HepG2 (cell line): ENCODE measurements around the gene SLC25A28. TPM values are rescaled to one million over a fixed set of nuclear protein-coding genes. Genes with fewer than 3 reads are reported as not detected.
A peak's percentile ranks its signal among the peaks of the same experiment; 100 is the strongest.

Experiments used
- ATAC-seq: fragments of 200-7000 bp; cut with Tn5 transposase; 3 replicates; pipeline ENCODE4 v1.9.1; 2020; ENCODE audit warnings: mild to moderate bottlenecking, moderate library complexity
- BruUV-seq: library from RNA; stranded (reverse); fragments of 400-500 nt; replicated peaks from 2 replicates; lab custom pipeline; 2021; lab: Mats Ljungman, UMichigan
- CTCF ChIA-PET: fragments of 300-600 bp; formaldehyde crosslinking; extraction: SDS; loops from one replicate; lab custom pipeline; 2021; ENCODE audit warnings: low total read pairs, inconsistent platforms, low intra/inter-chr PET ratio; lab: Yijun Ruan, JAX
- POLR2A ChIA-PET: fragments of 350-600 bp; sonication (Branson Sonifier 250); formaldehyde crosslinking; loops from one replicate; lab custom pipeline; 2020; ENCODE audit warnings: antibody characterized with exemption, inconsistent platforms; lab: Yijun Ruan, JAX
- DNase-seq: peaks from one replicate; pipeline ENCODE4 v3.0.0-alpha.2; 2015; ENCODE audit warnings: low spot score
- FAIRE-seq: peaks from 3 replicates; lab custom pipeline; 2011; peaks lifted over from hg19 to GRCh38; lab: Jason Lieb, UNC
- H2AFZ ChIP-seq: one replicate; pipeline ENCODE4 v1.6.1; 2011; ENCODE audit warnings: low read length, inconsistent platforms
- H3K27ac ChIP-seq: fragments of 300-600 bp; 3 replicates; pipeline ENCODE4 v1.8.0; 2011; ENCODE audit warnings: mixed run types, mild to moderate bottlenecking, mixed read lengths, low read length, inconsistent platforms; ENCODE audit not compliant: insufficient read depth; ENCODE audit errors: extremely low read length
- H3K27me3 ChIP-seq, 2 experiments: fragments of 200-600 bp in 1 of 2; 2 replicates in 1 of 2; 3 replicates in 1 of 2; pipeline versions ENCODE4 v1.6.0 to v1.8.0; 2011; ENCODE audit warnings: low read length in 2 of 2, mild to moderate bottlenecking in 2 of 2, moderate library complexity in 2 of 2, inconsistent platforms in 1 of 2; ENCODE audit not compliant: insufficient read depth in 2 of 2, control insufficient read depth in 1 of 2
- H3K36me3 ChIP-seq, 2 experiments: fragments of 200-600 bp in 1 of 2; replicated peaks in 1 of 2; 2 replicates in 1 of 2; 3 replicates in 1 of 2; pipeline versions ENCODE4 v1.5.1 to v1.8.0; 2011; ENCODE audit warnings: low read length in 2 of 2, inconsistent platforms in 1 of 2; ENCODE audit not compliant: insufficient read depth in 2 of 2, control insufficient read depth in 1 of 2
- H3K4me1 ChIP-seq: 2 replicates; pipeline ENCODE4 v1.5.1; 2012; ENCODE audit warnings: low read length, inconsistent platforms; ENCODE audit not compliant: insufficient read depth
- H3K4me2 ChIP-seq: 2 replicates; pipeline ENCODE4 v1.6.0; 2011; ENCODE audit warnings: low read depth, low read length, inconsistent platforms
- H3K4me3 ChIP-seq, 3 experiments: fragments of 200-600 bp in 1 of 3; sonication (generic), shearing (Covaris generic) in 1 of 3; replicated peaks in 1 of 3; 2 replicates each; pipeline ENCODE4 v1.5.1; 2011 to 2016; ENCODE audit warnings: low read length in 3 of 3, inconsistent platforms in 2 of 3, low read depth in 2 of 3, mild to moderate bottlenecking in 2 of 3, control low read depth in 1 of 3, mixed read lengths in 1 of 3; ENCODE audit not compliant: insufficient read depth in 1 of 3
- H3K79me2 ChIP-seq: one replicate; pipeline ENCODE4 v1.6.1; 2011; ENCODE audit warnings: low read length, inconsistent platforms; ENCODE audit not compliant: insufficient read depth
- H3K9ac ChIP-seq: 2 replicates; pipeline ENCODE4 v1.6.0; 2011; ENCODE audit warnings: mild to moderate bottlenecking, low read depth, low read length, inconsistent platforms; ENCODE audit not compliant: insufficient read depth
- H3K9me3 ChIP-seq: 2 replicates; pipeline ENCODE4 v1.5.1; 2012; ENCODE audit warnings: mild to moderate bottlenecking, low read length
- H4K20me1 ChIP-seq: 2 replicates; pipeline ENCODE4 v1.6.0; 2011; ENCODE audit warnings: inconsistent platforms, mild to moderate bottlenecking, low read length, moderate library complexity; ENCODE audit not compliant: insufficient read depth
- ASH2L ChIP-seq: fragments of 300-600, 200-600 bp; sonication (generic); IDR thresholded peaks from 2 replicates; pipeline ENCODE4 v1.7.0; 2017; ENCODE audit warnings: low read depth, mild to moderate bottlenecking, moderate library complexity, mixed read lengths, low read length; ENCODE audit not compliant: insufficient read length
- EEA1 ChIP-seq: sonication (generic); formaldehyde crosslinking; IDR thresholded peaks from 2 replicates; pipeline ENCODE4 v1.5.1; 2020; ENCODE audit warnings: mild to moderate bottlenecking, missing genetic modification reagents, borderline replicate concordance
- FOXK2 ChIP-seq: fragments of 450-650 bp; IDR thresholded peaks from 2 replicates; pipeline ENCODE4 v1.6.1; 2016
- IKZF5 ChIP-seq: IDR thresholded peaks from 2 replicates; pipeline ENCODE4 v1.6.1; 2018; ENCODE audit warnings: missing genetic modification reagents, mild to moderate bottlenecking, missing compliant biosample characterization
- MED8 ChIP-seq: sonication (generic); formaldehyde crosslinking; IDR thresholded peaks from 2 replicates; pipeline ENCODE4 v1.8.1; 2023; ENCODE audit warnings: mild to moderate bottlenecking, missing genetic modification reagents; ENCODE audit not compliant: insufficient replicate concordance
- NBN ChIP-seq: fragments of 450-650 bp; conservative IDR thresholded peaks from 2 replicates; pipeline ENCODE4 v1.6.1; 2017
- NFIB ChIP-seq: sonication (generic); formaldehyde crosslinking; IDR thresholded peaks from 2 replicates; pipeline ENCODE4 v1.9.0; 2021; ENCODE audit warnings: missing genetic modification reagents, mild to moderate bottlenecking, borderline replicate concordance
- PBX2 ChIP-seq: IDR thresholded peaks from 2 replicates; pipeline ENCODE4 v1.6.1; 2016; ENCODE audit warnings: control low read depth
- SRY ChIP-seq: sonication (generic); formaldehyde crosslinking; IDR thresholded peaks from 2 replicates; pipeline ENCODE4 v1.8.0; 2022; ENCODE audit warnings: mild to moderate bottlenecking, missing genetic modification reagents
- TEAD3 ChIP-seq: optimal IDR thresholded peaks from 2 replicates; pipeline ENCODE3; 2016; ENCODE audit warnings: borderline replicate concordance
- ZNF121 ChIP-seq: sonication (generic); formaldehyde crosslinking; IDR thresholded peaks from 2 replicates; pipeline ENCODE4 v1.5.0; 2020; ENCODE audit warnings: mild to moderate bottlenecking, missing genetic modification reagents
- ZNF558 ChIP-seq: sonication (generic); formaldehyde crosslinking; IDR thresholded peaks from 2 replicates; pipeline ENCODE4 v1.9.0; 2022; ENCODE audit warnings: mild to moderate bottlenecking, missing genetic modification reagents, borderline replicate concordance
- WGBS: methylation state at CpG from one replicate; pipeline ENCODE4 v1.1.6; 2017; ENCODE audit warnings: low lambda C conversion rate; 5-methylcytosine and 5-hydroxymethylcytosine counted together
- in situ Hi-C: cut with HindIII; loops from 2 replicates; pipeline ENCODE4 v1.10.0; 2017; ENCODE audit warnings: low pct_unique_long_range_greater_than_20kb; ENCODE audit not compliant: extremely low pct_ligation_motif_present
- intact Hi-C: fragments of 100-400 bp; cut with micrococcal nuclease; formaldehyde crosslinking; loops from one replicate; pipeline ENCODE4 v1.10.0; 2022; ENCODE audit not compliant: unreplicated experiment
- polyA plus RNA-seq, 8 experiments: library from polyadenylated mRNA; depleted of rRNA in 3 of 8; stranded (reverse) in 7 of 8; unstranded in 1 of 8; fragments of >200 nt; fragmentation: Illumina TruSeq in 4 of 8; extraction: Trizol in 4 of 8; gene quantifications; 2 replicates each; pipeline versions ENCODE4 v1.2.1 to v1.2.3, GENCODE V29; 2011 to 2016; ENCODE audit warnings: low read depth in 4 of 8, missing spikeins in 1 of 8, mixed read lengths in 1 of 8; ENCODE audit not compliant: insufficient read depth in 1 of 8
- total RNA-seq, 5 experiments: library from RNA; depleted of rRNA; stranded (reverse); fragments of >200 nt; fragmentation: Illumina TruSeq; extraction: Trizol; gene quantifications; 2 replicates each; pipeline ENCODE4 v1.2.3, GENCODE V29; 2016; ENCODE audit warnings: low read depth in 1 of 5

The SLC25A28 gene
- total and polyA plus RNA-seq, 2 of the 13 experiments (the other 11 are each of a cell fraction or from before 2014, with no cell fraction given) = 15.2 to 41.0 TPM

- peak overlapping the region; percentile 76 for H3K27ac ChIP-seq
- in situ Hi-C loops (no loop called here), intact Hi-C loops (no loop called here)
- peaks cover 29% of the 10 kb centered on the region for H3K79me2 ChIP-seq
- H4K20me1 ChIP-seq = no peaks in the 10 kb centered on the region
- POLR2A ChIA-PET = interaction anchor here (3.5 kb wide), 1 partner anchor 40 kb away, joined by 63 read pairs; the partner anchor contains the start of gene SLC25A28
- FAIRE-seq (no peak), ATAC-seq (no peak), DNase-seq (no peak)
- peaks cover 49% of the 10 kb centered on the region for H3K4me1 ChIP-seq
- peaks cover 2 to 8% of the 10 kb centered on the region in 2 experiments; a peak in 2 of 5 replicates for H3K36me3 ChIP-seq
- CTCF ChIA-PET = no interaction called here
- peak overlapping the region; percentile 72 for H3K4me2 ChIP-seq
- 89% methylated on average over 6 of the region's 6 CpGs for WGBS
- BruUV-seq = no TSS peak
- peak overlapping the region in 2 of 3 experiments; percentile 91 to 95; a peak in 4 of 6 replicates for H3K4me3 ChIP-seq
- TF ChIP-seq ZNF121 (CRISPR knock-in tag) = peak; percentile 90
- TF ChIP-seq EEA1 (CRISPR knock-in tag) = no peak
- 0 out of 2 replicates have a peak, but pooled peaks have one; percentile 20 for TF ChIP-seq ZNF558 (CRISPR knock-in tag)
- no peak overlapping the region for H2AFZ ChIP-seq
- no peaks in the 10 kb centered on the region; a peak in 1 of 5 replicates for H3K27me3 ChIP-seq
- H3K9ac ChIP-seq = peak overlapping the region; percentile 85
- no peaks in the 10 kb centered on the region for H3K9me3 ChIP-seq
Measured at GRCh38 chr10:99660662-99661376, 40.6 kb upstream of the SLC25A28 start.

- H3K79me2 ChIP-seq = peaks cover 29% of the 10 kb centered on the region
- peak overlapping the region; percentile 91 to 95 (median 93) for H3K4me3 ChIP-seq
- no peaks in the 10 kb centered on the region for H4K20me1 ChIP-seq
- H2AFZ ChIP-seq = no peak overlapping the region
- under 1% methylated on average over 10 of the region's 10 CpGs for WGBS
- CTCF ChIA-PET = no interaction called here
- FAIRE-seq = no peak
- peak; percentile 29 for ATAC-seq
- H3K9ac ChIP-seq = peak overlapping the region; percentile 85
- DNase-seq = no peak
- in situ Hi-C loops (no loop called here), intact Hi-C loops (loop anchor here (2.0 kb wide), 2 partner anchors 13 to 39 kb away; partner anchors contain the start of gene SLC25A28)
- no peaks in the 10 kb centered on the region for H3K9me3 ChIP-seq
- no peaks in the 10 kb centered on the region; a peak in 1 of 5 replicates for H3K27me3 ChIP-seq
- peak overlapping the region; percentile 72 for H3K4me2 ChIP-seq
- H3K27ac ChIP-seq = peak overlapping the region; percentile 76
- peaks cover 49% of the 10 kb centered on the region for H3K4me1 ChIP-seq
- POLR2A ChIA-PET = interaction anchor here (0.9 to 3.5 kb wide), 11 partner anchors 7 to 229 kb away, joined by 3 to 63 read pairs (median 8); partner anchors contain the start of genes ABCC2, COX15, CUTC and GOT1
- H3K36me3 ChIP-seq = peaks cover 0 to 1% of the 10 kb centered on the region in 2 experiments; a peak in 2 of 5 replicates
- TSS peak; percentile 55 for BruUV-seq
- TF ChIP-seq SRY (CRISPR knock-in tag) (0 out of 2 replicates have a peak, but pooled peaks have one; percentile 75), IKZF5 (CRISPR knock-in tag) (no peak), NBN (no peak), FOXK2 (no peak), TEAD3 (no peak), PBX2 (CRISPR knock-in tag) (no peak), MED8 (CRISPR knock-in tag) (no peak), NFIB (no peak), ASH2L (no peak)
Measured at GRCh38 chr10:99659868-99660366, 39.7 kb upstream of the SLC25A28 start.
